ENCODE data around the gene CXCR6. TPM values are rescaled to one million over a fixed set of nuclear protein-coding genes. Genes with fewer than 3 reads are reported as not detected.

CXCR6 gene
- total RNA-seq, 1 experiment from 2014 or later = not detected

DNA sequence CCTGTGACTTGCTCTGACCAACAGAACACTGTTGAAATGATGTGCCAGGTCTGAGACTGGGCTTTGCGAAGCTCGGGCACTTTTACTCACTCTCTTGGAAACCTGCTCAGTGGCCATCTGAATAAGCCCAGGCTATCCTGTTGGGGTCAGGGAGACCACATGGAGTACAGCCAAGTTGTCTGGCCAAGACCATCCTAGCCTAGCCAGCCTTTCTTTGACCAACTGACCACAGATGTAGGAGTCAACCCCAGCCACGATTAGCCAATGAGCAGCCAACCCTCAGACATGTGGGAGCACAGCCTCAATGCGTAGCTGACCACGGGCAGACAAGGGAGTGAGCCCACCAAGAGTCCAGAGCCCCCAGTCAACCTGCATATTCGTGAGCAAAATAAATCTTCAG lies 30.8 kb upstream of the CXCR6 start:
- no peak for DNase-seq (ENCODE audit: unreplicated experiment)
- H3K27ac Mint-ChIP-seq (ENCODE audit: low read depth, unreplicated experiment) = no peak overlapping the region
- ChIA-PET CTCF (interaction anchor here (0.7 to 1.1 kb wide), 3 partner anchors 37 to 171 kb away, joined by 3 to 4 read pairs (median 3); no protein-coding TSS in a partner anchor), POLR2A (interaction anchor here (0.9 kb wide), 1 partner anchor 9 kb away, joined by 3 read pairs; no protein-coding TSS in a partner anchor)
- BruUV-seq (replicated peaks) = no TSS peak
- no peaks in the 10 kb centered on the region for H3K9me3 Mint-ChIP-seq (ENCODE audit: unreplicated experiment)
- H3K4me1 Mint-ChIP-seq (ENCODE audit: insufficient read depth, unreplicated experiment) = peaks cover 7% of the 10 kb centered on the region
- peaks cover 10% of the 10 kb centered on the region for H3K27me3 Mint-ChIP-seq (ENCODE audit: insufficient read depth, unreplicated experiment)
- intact Hi-C loops (cut with micrococcal nuclease) = no loop called here
- H3K4me3 Mint-ChIP-seq (ENCODE audit: unreplicated experiment) = no peak overlapping the region
- TF ChIP-seq CTCF (IDR thresholded peaks at IDR 0.05; ENCODE audit: unreplicated experiment) = no peak
- H3K36me3 Mint-ChIP-seq (ENCODE audit: insufficient read depth, unreplicated experiment) = no peaks in the 10 kb centered on the region

DNA sequence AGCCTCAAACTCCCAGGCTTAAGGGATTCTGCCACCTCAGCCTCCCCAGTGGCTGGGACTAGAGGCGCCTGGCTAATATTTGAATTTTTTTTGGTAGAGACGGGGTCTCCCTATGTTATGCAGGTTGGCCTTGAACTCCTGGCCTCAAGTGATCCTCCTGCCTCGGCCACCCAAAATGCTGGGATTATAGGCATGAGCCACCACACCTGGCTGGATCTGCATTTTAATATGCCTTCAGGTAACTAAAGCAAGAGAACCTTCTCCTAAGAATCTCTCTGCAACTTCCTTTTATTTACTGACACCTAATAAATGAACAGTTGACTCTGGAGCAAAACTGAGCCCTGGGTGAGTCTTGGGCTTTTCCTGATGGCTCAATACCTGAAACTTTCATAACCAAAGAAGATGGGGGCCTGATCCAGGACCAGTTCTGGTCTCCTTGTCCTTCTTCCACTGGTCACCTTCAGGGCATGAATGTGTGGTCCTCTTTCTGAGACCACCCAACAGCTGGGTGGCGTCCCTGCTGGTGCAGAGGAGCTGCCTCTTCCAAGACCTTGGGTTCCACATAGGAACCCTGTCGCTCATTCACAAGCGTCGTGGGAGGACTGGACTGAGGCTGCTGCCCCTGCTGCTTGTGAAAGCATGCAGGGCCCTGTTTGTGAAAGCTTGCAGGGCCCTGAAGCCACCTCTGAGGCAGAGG lies 28.8 kb upstream of the CXCR6 start:
- intact Hi-C loops (cut with micrococcal nuclease) = no loop called here
- no TSS peak for BruUV-seq (replicated peaks)
- H3K27ac Mint-ChIP-seq (ENCODE audit: low read depth, unreplicated experiment) = no peak overlapping the region
- CTCF ChIA-PET = no interaction called here
- POLR2A ChIA-PET = interaction anchor here (0.9 kb wide), 1 partner anchor 72 kb away, joined by 3 read pairs; the partner anchor contains the start of gene LZTFL1
- H3K4me1 Mint-ChIP-seq (ENCODE audit: insufficient read depth, unreplicated experiment) = peaks cover 7% of the 10 kb centered on the region
- peaks cover 8% of the 10 kb centered on the region for H3K36me3 Mint-ChIP-seq (ENCODE audit: insufficient read depth, unreplicated experiment)
- H3K9me3 Mint-ChIP-seq (ENCODE audit: unreplicated experiment) = no peaks in the 10 kb centered on the region
- H3K4me3 Mint-ChIP-seq (ENCODE audit: unreplicated experiment) = no peak overlapping the region
- peaks cover 8% of the 10 kb centered on the region for H3K27me3 Mint-ChIP-seq (ENCODE audit: insufficient read depth, unreplicated experiment)
- DNase-seq (ENCODE audit: unreplicated experiment) = no peak
- TF ChIP-seq CTCF (IDR thresholded peaks at IDR 0.05; ENCODE audit: unreplicated experiment) = no peak

DNA sequence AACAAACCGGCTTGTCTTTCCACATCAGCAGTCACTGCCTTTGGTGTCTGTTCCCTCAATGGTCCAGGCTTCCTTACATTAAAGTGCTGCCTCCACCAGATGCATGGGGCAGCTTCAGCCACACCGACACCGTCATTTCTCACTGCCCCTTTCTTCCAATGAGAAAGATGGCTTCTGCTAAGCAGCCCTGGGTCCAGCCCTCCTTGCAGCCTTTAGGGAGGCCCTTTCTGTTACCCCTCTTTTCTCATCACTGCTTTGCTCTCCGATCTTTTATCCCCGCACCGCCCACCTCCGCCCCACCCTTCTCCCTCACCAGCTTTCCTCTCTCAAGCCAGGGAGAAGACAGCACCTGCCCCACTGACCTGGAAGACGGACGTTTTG lies 28.2 kb upstream of the CXCR6 start:
- TF ChIP-seq CTCF (IDR thresholded peaks at IDR 0.05; ENCODE audit: unreplicated experiment) = no peak
- Mint-ChIP-seq H3K4me1 (ENCODE audit: insufficient read depth, unreplicated experiment) (peaks cover 7% of the 10 kb centered on the region), H3K4me3 (ENCODE audit: unreplicated experiment) (no peak overlapping the region), H3K27me3 (ENCODE audit: insufficient read depth, unreplicated experiment) (peaks cover 2% of the 10 kb centered on the region), H3K9me3 (ENCODE audit: unreplicated experiment) (no peaks in the 10 kb centered on the region), H3K36me3 (ENCODE audit: insufficient read depth, unreplicated experiment) (peaks cover 8% of the 10 kb centered on the region), H3K27ac (ENCODE audit: low read depth, unreplicated experiment) (no peak overlapping the region)
- CTCF ChIA-PET = no interaction called here
- no TSS peak for BruUV-seq (replicated peaks)
- DNase-seq (ENCODE audit: unreplicated experiment) = no peak
- POLR2A ChIA-PET = interaction anchor here (0.9 kb wide), 1 partner anchor 73 kb away, joined by 3 read pairs; the partner anchor contains the start of gene LZTFL1
- intact Hi-C loops (cut with micrococcal nuclease) = no loop called here

GRCh38 chr3:45915518-45916231 lies 27.6 kb upstream of the CXCR6 start:
- no peak for TF ChIP-seq CTCF (IDR thresholded peaks at IDR 0.05; ENCODE audit: unreplicated experiment)
- no TSS peak for BruUV-seq (replicated peaks)
- Mint-ChIP-seq H3K27me3 (ENCODE audit: insufficient read depth, unreplicated experiment) (no peaks in the 10 kb centered on the region), H3K4me3 (ENCODE audit: unreplicated experiment) (no peak overlapping the region), H3K36me3 (ENCODE audit: insufficient read depth, unreplicated experiment) (peaks cover 8% of the 10 kb centered on the region), H3K4me1 (ENCODE audit: insufficient read depth, unreplicated experiment) (peaks cover 7% of the 10 kb centered on the region), H3K27ac (ENCODE audit: low read depth, unreplicated experiment) (no peak overlapping the region), H3K9me3 (ENCODE audit: unreplicated experiment) (no peaks in the 10 kb centered on the region)
- ChIA-PET POLR2A (interaction anchor here (0.7 to 0.9 kb wide), 2 partner anchors 34 to 73 kb away, joined by 3 read pairs; partner anchors contain the start of gene LZTFL1), CTCF (no interaction called here)
- intact Hi-C loops (cut with micrococcal nuclease) = no loop called here
- peak; percentile 92 for DNase-seq (ENCODE audit: unreplicated experiment)

Measured in MCF 10A (cell line).